GM21619 (cell line): Measurements from ENCODE around the gene BAIAP2.
"Not testable (repeated sequence)": the region's sequence is repeated elsewhere in the genome, so short reads cannot be mapped to it uniquely, and the experiment has no call there.

Experiments
- ATAC-seq: cut with Tn5 transposase; IDR thresholded peaks from one replicate; pipeline ENCODE4 v1.9.1; 2021; ENCODE audit not compliant: unreplicated experiment

The BAIAP2 gene

DNA sequence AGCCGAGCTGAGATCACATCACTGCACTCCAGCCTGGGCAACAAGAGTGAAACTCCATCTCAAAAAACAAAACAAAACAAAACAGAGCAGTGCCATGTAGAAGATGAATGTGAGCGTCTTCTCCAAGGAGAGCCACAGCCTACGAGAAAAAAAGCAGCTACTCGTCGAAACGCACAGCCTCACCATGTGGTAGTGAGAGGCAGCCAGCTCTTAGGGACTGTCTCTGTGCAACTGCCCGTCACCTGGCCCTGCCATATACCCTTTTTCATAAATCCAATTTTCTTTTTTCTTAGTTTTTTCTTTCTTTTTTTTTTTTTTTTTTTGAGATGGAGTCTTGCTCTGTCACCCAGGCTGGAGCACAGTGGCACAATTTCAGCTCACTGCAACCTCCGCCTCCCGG is 119.1 kb downstream of the BAIAP2 start:
- not testable (repeated sequence) for ATAC-seq

DNA sequence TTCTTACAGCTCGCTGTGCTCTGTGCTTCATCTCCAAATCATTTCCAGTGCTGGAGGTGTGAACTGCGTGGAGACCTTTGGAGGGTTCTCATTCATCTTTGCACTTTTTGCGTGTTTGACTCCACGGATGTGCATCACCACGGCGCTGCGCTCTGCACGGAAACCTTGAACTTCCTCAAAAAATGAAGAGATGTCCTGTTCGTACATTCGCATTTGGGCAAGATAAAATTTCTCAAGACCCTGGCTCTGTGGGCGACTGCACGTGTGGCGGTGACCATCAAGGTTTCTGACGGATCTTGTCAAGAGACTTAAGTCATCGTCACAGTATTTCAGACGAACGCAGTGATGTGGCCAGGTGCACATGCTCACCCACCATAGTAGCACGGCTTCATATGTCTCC is 120.0 kb downstream of the BAIAP2 start:
- no peak for ATAC-seq

GRCh38 chr17:81156866-81157805 is 122.2 kb downstream of the BAIAP2 start:
- ATAC-seq, result no peak

DNA sequence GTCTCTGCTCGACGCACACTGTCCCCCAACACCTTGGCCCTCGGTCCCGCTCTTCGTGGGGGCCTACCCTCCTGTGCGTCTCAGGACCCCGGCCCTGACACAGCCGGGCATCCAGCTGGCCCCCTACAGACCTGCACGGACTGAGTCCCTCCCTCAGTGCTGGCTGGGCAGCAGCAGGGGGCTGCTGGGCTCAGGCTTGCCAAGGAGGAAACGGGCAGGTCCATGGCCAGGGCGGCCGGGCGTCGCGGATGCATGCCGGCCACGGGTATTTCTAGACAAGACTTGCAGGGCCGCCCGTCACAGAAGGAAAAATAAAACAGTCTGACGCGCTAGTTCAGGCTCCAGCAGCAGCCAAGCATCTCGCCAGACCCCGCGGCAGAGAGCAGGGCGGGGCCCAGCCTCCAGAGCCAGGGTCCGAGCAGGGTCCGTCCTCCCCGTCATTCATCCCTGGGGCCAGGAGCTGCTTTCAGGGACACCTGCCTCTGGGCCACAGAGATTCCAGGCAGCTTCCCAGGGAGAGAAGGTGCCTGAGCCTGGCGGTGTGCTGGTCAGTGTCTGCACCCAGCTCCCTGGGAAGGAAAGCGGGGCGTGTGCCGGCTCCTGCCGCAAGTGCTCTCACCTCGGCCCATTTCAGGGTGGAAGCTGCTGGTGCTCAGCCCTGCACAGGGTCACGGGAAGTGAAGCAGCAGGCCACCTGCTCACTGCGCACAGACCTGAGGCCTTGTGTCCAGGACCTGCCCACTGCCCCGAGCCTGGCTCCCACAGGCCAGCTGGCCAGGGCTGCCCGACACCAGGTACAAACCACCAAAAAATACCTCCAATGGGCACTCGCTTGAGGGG is 123.1 kb downstream of the BAIAP2 start:
- no peak for ATAC-seq

GRCh38 chr17:81158688-81159590 is 124.0 kb downstream of the BAIAP2 start:
- no peak for ATAC-seq

- ATAC-seq, result no peak
Observed at GRCh38 chr17:81159611-81160265, 124.8 kb downstream of the BAIAP2 start.

DNA sequence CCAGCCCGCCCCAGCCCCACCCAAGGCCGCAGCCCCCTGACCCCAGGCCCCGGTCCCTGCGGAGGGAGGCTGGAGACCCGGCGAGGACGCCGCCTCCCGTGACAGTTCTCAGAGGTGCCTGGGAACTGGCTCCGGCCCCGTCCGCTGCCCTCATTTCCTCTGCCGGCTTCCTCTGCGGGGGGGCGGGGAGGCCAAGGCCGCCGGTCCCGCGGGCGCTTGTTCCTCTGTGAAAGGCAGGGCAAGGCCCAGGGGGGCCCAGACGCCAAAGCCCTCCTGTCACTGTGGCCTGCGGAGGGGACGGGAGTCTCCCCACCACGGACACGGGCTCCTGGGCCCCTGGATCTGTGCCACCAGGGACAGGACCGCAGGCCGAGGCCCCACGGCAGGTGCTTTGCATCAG is 125.4 kb downstream of the BAIAP2 start:
- ATAC-seq, result no peak

DNA sequence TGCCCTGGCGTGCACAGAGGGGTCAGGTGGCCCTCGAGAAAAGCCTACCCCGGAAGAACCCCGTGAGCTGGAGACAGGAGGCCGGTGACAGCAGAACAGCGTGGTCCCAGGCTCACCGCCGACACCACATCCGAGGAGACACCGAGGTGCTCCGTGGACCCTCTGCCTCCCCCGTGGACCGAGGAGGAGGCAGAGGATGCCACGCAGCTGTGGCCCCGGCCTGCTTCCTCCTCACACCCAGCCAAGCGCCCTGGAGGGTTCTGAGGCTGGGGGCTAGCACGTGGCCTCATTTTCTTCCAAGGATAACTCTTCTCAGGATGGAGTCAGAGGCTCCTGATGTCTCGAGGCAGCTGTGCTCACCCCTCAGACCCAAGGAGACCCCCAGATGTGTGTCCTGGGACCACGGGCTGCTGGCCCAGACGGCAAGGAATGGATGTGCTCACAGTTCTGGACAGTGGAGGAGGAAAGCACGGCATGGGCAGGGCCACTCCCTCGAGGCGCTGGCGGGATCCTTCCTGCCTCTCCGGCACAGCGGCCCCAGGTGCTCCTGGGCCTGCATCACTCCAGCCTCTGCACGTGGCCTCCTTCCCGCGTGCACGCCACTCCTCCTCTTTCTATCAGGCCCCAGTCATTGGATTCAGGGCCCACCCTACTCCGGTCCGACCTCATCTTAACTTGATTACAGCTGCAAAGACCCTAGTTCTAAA is 125.9 kb downstream of the BAIAP2 start:
- no peak for ATAC-seq

GRCh38 chr17:81161536-81161935 is 126.6 kb downstream of the BAIAP2 start:
- no peak for ATAC-seq

- ATAC-seq, result no peak
Observed at GRCh38 chr17:81161972-81162371, 127.0 kb downstream of the BAIAP2 start.

- ATAC-seq, result no peak
Observed at GRCh38 chr17:81162491-81162890, 127.5 kb downstream of the BAIAP2 start.

GRCh38 chr17:81163051-81163695 is 128.2 kb downstream of the BAIAP2 start:
- ATAC-seq, result no peak

DNA sequence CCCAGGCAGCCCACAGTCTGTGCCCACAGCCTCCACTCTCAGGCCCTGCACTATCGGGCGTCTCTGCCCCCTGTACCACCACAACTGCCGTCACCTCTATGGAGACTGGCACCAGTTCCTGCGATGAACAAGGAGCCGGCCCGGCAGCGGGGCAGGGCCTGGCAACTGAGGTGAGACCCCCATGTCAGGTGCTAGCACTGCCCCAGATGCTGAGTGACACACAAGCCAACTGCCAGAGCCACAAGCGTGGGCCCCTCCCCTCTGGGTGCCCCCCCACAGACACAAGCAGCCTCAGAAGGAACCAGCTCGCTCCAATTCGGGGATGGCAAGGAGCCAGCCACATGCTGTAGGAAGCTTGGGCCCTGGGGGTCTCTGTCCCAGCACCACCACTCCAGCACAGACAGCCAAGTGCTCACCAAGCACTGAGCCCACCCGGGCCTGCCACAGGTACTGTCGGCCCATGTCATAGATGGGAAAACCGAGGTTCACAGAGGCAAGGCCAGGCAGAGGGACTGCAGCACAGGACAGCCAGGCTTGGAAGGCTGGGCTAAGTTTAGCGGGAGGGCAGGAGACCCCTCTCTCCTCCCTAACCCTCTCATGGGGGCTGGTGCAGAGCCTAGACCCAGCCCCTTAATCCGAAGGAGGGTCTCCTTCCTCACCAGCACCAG is 128.9 kb downstream of the BAIAP2 start:
- no peak for ATAC-seq

DNA sequence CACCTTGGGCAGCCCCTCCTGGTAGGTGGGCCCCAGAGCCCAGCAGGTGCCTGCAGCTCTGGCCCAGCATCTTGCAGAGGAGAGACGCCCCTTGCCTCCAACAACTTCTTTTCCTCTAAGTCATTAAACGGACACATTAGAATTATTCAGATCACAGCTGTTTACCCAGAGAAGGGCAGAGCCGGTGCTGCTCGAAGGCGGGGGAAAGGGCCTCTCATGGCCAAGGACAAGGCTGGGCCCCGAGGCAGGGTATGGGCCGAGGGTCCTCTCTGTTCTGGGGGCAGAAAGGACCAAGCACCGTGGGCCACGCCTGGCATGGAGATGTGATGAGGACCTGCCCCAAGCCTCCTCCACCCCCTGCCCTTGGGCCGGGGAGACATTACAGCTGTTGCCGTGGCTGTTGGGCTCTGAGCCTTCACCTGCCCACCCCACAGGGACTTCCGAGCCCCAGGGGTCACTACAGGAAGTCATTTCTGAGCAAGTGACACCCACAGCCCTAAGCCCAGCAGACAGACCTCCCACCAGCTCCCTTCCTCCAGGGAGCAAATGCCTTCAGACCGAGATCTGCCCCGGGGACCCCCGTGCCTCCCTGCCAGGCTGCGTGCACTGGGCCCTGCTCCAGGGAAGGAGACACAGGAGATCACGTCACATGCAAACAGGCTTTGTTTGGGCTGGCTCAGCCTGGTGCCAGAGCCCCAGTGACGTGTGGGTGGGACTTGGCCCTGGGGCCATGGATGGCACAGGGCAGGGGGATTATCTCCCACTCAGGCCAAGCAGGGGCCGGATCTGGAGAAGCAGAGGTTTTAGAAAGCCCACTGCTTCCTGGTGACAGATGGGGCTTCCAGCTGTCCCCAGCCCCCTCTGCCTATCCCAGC is 129.7 kb downstream of the BAIAP2 start:
- no peak for ATAC-seq

DNA sequence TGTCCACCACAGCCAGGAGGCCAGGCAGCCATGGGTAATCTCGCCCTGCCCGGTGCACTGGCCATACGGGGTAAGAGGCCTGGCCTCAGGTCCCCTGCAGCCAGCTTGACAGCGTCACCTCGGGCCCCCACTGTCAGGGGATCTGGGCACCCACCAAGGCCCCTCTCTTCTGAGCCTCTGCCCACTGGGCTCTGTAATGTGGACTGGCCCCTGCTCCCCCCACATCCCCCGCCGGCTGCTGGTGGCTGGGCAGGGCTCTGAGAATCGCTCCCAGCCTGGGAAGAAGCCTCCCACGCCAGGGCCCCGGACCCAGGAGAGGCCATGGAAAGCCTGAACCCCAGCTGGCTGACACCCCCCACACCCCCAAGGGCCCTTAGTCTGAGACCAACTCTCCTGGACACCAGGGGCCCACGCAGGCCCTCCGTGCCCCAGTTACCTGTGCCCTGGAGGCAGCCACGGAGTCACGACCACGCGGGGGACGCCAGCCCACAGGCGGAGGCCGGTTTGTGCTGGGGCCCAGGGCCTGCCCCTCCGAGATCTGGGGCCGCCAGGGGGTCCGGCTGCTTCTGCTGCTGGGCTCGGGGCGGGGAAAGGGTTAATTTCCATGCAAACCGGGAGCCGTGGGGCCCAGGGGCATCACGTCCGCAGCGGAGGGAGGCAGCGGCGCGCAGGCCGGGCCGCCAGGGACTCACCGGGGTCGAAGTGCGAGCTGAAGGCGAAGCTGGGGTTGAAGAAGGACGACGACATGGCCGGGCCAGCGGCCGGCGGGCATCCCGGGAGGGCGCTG is 130.5 kb downstream of the BAIAP2 start, which contains the start of gene PVALEF:
Gene PVALEF, plus strand, starts transcription at position 262 of the 787 bp plus-strand sequence. CDS start 15,720 bp downstream, outside the sequence.
- ATAC-seq, result no peak

GRCh38 chr17:81166033-81166492 is 131.1 kb downstream of the BAIAP2 start, which contains the start of gene AATK:
TSS of gene AATK (minus strand) at chr17:81166221. CDS start at chr17:81165992, 229 bp downstream.
- no peak for ATAC-seq
